NB4 (cell line): Measurements from ENCODE around the gene MOCOS.

Experiments
- DNase-seq: peaks from one replicate; pipeline ENCODE4 v3.0.0; 2010; ENCODE audit warnings: low read depth
- H3K4me3 ChIP-seq: one replicate; pipeline ENCODE4 v1.5.1; 2011; ENCODE audit warnings: mild to moderate bottlenecking, low read depth, low read length, moderate library complexity
- MYC ChIP-seq: IDR thresholded peaks from 2 replicates; pipeline ENCODE4 v1.6.1; 2011; ENCODE audit warnings: low read depth, low read length
- POLR2A ChIP-seq: IDR thresholded peaks from 2 replicates; pipeline ENCODE4 v1.6.1; 2011; ENCODE audit warnings: mild to moderate bottlenecking; ENCODE audit not compliant: insufficient read length; ENCODE audit errors: extremely low read depth
- TF ChIP-seq, protein P1 (sequence below): IDR thresholded peaks from 2 replicates; pipeline ENCODE4 v1.6.1; 2011; ENCODE audit warnings: low read depth, low read length
- TF ChIP-seq, protein P2 (sequence below): IDR thresholded peaks from one replicate; pipeline ENCODE4 v1.5.1; 2012; ENCODE audit warnings: low read depth, low read length

Gene MOCOS

DNA sequence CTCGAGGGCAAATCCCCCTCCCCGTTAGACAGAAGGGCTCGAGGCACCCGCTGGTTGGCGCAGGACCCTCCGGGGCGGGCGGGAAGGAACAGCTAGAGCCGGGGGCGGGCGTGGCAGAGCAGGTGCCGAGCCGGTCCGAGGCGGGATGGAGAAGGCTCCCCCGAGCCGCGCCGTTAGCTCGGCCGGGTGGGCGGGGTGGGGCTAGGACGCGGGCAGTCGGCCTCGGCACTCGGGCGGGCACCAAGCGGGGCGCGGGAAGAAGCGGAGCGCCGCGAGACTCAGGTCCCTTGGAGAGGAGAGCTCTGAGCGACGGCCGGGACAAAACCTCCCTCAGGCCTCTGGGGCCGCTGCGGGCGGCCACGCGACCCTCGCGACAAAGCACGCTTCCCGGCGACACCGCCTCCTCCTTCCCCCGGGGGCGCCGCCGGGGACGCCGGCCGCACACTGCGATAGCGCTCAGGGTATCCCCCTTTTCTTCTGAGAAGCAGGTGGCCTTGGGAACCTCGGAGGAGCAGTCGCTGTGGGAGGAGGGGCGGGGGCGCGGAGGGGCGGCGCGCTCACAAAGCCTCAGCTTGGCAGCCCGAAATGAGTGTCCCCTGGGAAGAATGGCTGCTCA, 110.9 kb downstream of the MOCOS start:
- no peak overlapping the region for H3K4me3 ChIP-seq
- no peak for DNase-seq
- TF ChIP-seq, protein P1, sequence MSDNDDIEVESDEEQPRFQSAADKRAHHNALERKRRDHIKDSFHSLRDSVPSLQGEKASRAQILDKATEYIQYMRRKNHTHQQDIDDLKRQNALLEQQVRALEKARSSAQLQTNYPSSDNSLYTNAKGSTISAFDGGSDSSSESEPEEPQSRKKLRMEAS, result no peak
- TF ChIP-seq, protein P2, sequence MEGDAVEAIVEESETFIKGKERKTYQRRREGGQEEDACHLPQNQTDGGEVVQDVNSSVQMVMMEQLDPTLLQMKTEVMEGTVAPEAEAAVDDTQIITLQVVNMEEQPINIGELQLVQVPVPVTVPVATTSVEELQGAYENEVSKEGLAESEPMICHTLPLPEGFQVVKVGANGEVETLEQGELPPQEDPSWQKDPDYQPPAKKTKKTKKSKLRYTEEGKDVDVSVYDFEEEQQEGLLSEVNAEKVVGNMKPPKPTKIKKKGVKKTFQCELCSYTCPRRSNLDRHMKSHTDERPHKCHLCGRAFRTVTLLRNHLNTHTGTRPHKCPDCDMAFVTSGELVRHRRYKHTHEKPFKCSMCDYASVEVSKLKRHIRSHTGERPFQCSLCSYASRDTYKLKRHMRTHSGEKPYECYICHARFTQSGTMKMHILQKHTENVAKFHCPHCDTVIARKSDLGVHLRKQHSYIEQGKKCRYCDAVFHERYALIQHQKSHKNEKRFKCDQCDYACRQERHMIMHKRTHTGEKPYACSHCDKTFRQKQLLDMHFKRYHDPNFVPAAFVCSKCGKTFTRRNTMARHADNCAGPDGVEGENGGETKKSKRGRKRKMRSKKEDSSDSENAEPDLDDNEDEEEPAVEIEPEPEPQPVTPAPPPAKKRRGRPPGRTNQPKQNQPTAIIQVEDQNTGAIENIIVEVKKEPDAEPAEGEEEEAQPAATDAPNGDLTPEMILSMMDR, result no peak
- no peak for TF ChIP-seq POLR2A
- no peak for TF ChIP-seq MYC

DNA sequence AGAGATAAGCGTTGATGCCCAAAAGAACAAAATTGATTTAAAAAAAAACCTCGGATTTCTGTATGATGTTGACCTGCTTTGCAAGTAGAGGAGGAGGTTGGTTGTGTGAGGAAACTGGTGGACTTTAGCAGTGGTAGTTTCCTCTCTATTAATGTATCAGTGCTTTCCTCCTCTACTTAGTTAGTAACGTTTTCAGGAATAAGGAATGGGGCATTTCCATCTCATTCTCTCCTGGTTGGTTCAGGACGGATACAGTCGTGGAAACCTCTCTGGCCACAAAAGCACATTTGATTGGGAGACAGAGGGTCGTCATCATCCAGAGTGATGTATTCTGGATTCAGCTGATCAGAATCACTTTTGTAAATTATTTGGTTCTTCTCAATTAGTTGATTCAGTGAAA, 111.7 kb downstream of the MOCOS start:
- H3K4me3 ChIP-seq, result no peak overlapping the region
- TF ChIP-seq, protein P1, result no peak
- TF ChIP-seq MYC, result no peak
- no peak for DNase-seq

DNA sequence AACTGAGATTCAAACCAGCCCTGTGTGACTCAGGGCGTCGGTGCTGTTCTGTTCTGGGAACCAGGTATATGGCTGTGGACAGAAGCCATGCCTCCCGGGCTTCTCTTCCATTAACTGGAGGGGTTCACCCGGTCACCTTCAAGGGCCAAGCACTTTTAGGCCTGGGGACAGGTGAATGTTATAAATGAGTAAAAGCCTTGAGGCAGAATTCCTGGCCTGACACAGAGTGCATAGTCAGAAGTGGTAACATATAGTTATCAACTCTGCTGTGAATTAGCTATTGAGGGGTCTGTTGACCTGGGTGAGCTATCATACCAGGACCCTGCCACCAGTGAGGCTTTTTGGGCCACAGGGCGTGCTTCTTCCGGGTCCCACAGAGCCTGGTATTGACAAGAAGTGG, 112.9 kb downstream of the MOCOS start:
- TF ChIP-seq, protein P1, result no peak
- TF ChIP-seq MYC, result no peak
- TF ChIP-seq POLR2A, result no peak
- TF ChIP-seq, protein P2, result no peak
- DNase-seq, result no peak
- H3K4me3 ChIP-seq, result no peak overlapping the region

DNA sequence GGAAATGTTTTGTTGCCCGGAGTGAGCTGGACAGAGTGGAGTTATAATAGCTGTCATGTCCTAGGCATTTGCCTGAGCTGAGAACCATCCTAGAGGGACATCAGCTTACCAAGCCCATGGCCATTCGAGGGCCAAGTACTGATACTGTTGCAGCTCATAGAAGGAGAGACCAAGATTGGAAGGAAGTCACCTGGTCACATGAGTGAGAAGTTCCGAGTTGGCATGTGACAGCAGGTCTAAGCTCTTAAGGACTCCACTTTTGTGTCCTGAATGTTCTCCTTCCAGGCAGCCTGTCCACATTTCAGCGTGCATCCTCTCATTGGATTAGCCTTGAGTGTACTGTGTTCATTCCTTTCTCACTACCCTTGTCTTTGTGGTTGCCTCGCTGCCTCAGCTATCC, 114.6 kb downstream of the MOCOS start:
- TF ChIP-seq, protein P1, result no peak
- no peak for TF ChIP-seq POLR2A
- DNase-seq, result no peak
- no peak overlapping the region for H3K4me3 ChIP-seq

DNA sequence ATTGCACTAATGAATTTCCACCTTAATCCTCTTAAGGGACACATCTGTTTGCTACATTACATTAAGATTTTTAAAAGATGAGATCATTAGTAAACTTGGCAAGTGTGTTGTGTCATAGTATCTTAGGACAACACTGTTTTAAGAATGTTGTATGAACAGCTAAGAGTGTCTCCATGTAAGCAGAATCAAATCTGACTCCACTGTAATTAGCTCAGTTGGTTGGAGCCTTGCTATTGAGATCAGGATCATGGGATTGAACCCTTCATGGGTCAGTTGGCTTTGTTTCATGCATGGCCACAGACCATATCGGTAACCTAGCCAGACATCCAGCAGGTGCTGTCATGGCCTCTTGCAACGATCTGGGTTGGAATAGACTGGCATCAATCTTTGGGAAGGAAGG, 115.4 kb downstream of the MOCOS start:
- DNase-seq, result no peak
- H3K4me3 ChIP-seq, result no peak overlapping the region
- TF ChIP-seq MYC (no peak), POLR2A (no peak)
- TF ChIP-seq, protein P1, result no peak
- TF ChIP-seq, protein P2, result no peak

DNA sequence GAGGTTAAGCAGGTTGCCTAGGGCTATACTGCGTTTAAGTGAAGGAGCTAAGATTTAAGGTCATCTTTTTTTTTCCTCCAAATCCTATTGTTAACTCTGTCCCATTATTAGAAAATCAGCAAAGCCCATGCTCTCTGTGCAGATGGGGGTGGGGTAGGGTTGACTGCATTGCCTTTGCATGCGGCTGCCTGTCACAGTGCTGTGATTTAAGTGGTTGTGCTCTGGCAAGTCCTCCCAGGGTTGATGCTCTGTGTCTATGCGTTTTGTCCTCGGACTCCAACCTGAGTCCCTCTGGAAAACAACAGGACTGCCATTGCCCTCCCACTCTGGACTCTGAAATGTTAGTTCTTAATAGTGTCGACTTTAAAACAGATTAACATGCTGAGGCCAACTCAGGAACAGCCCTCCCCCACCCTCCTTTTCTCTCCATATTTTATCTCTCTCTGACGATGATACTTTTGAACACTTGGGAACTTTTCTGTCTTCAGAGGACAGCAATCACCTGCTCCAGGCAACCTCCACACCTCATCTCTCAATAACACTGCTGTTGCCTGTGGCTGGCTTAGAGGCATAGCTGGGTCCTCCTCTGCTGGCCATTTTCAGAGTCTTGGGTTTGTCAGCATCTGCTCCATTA, 116.0 kb downstream of the MOCOS start:
- DNase-seq, result no peak
- TF ChIP-seq POLR2A, result no peak
- no peak for TF ChIP-seq MYC
- TF ChIP-seq, protein P2, result no peak
- TF ChIP-seq, protein P1, result no peak
- no peak overlapping the region for H3K4me3 ChIP-seq
